ENCODE results near the gene COPB2. TPM values are rescaled to one million over a fixed set of nuclear protein-coding genes. Genes with fewer than 3 reads are reported as not detected.

COPB2 gene
- total RNA-seq, 1 experiment from 2014 or later: 119 TPM

- Histone ChIP-seq H3K27me3 (ENCODE audit: insufficient read depth, low read length) (no peaks in the 10 kb centered on the region), H3K27ac (ENCODE audit: low read depth, low read length) (peak overlapping the region; percentile 94), H3K9ac (ENCODE audit: low read length) (peak overlapping the region; percentile 62), H3K4me2 (ENCODE audit: low read length) (peak overlapping the region; percentile 72), H3K9me2 (ENCODE audit: insufficient read depth) (no peaks in the 10 kb centered on the region), H3K36me3 (ENCODE audit: control insufficient read depth in 1 of 2, insufficient read depth in 2 of 2, low read length in 2 of 2) (no peaks in the 10 kb centered on the region), H3K79me2 (ENCODE audit: insufficient read depth, low read length) (no peaks in the 10 kb centered on the region), H3K4me1 (ENCODE audit: control insufficient read depth in 1 of 2, insufficient read depth in 2 of 2, low read length in 2 of 2) (peaks cover 53 to 68% of the 10 kb centered on the region in 2 experiments), H3K9me3 (ENCODE audit: control insufficient read depth in 1 of 2, insufficient read depth in 1 of 2, low read depth in 1 of 2, low read length in 2 of 2) (no peaks in the 10 kb centered on the region), H4K20me1 (ENCODE audit: insufficient read depth) (no peaks in the 10 kb centered on the region), H3K4me3 (replicated peaks in 1 of 2; ENCODE audit: low read depth in 1 of 2, low read length in 2 of 2) (no peak overlapping the region), H2AFZ (ENCODE audit: low read depth, low read length, poor library complexity, severe bottlenecking) (no peak overlapping the region)
- ChIA-PET CTCF (interaction anchor here (1.5 to 5.5 kb wide), 4 partner anchors 8 to 140 kb away, joined by 4 to 36 read pairs (median 28); no protein-coding TSS in a partner anchor), POLR2A (interaction anchor here (4.1 to 15.9 kb wide), 2 partner anchors 11 to 20 kb away, joined by 34 to 198 read pairs; no protein-coding TSS in a partner anchor), RAD21 (ENCODE audit: low non-redundant PET in 1 of 2, low total read pairs in 2 of 2, uncharacterized antibody in 2 of 2, unreplicated experiment in 2 of 2) (no interaction called here)
- no peak for TF ChIP-seq EZH2phosphoT487 (IDR thresholded peaks at IDR 0.05; ENCODE audit: borderline replicate concordance)
- TF ChIP-seq JUND (IDR thresholded peaks at IDR 0.05): no peak
- TF ChIP-seq REST (IDR thresholded peaks at IDR 0.05; ENCODE audit: low read depth): no peak
- TF ChIP-seq CEBPB (IDR thresholded peaks at IDR 0.05; ENCODE audit: low read depth): no peak
- TF ChIP-seq ZFX (IDR thresholded peaks at IDR 0.05): peak; percentile 30; the same call in 1 of the 2 replicates
- no peak for TF ChIP-seq SIN3A (IDR thresholded peaks at IDR 0.05; ENCODE audit: low read depth)
- TF ChIP-seq YY1 (IDR thresholded peaks at IDR 0.05; ENCODE audit: extremely low read depth, insufficient replicate concordance, low read depth, low read length): no peak
- no peak for TF ChIP-seq RAD21 (IDR thresholded peaks at IDR 0.05; ENCODE audit: low read depth)
- TF ChIP-seq ATF3 (IDR thresholded peaks at IDR 0.05): no peak
- no peak for TF ChIP-seq FOSL1 (IDR thresholded peaks at IDR 0.05; ENCODE audit: low read depth)
- TF ChIP-seq EZH2 (IDR thresholded peaks at IDR 0.05): no peak
- no peak for TF ChIP-seq POLR2A (IDR thresholded peaks at IDR 0.05; ENCODE audit: borderline replicate concordance, extremely low read depth, insufficient read depth, insufficient read length)
- no peak for TF ChIP-seq CTCF (IDR thresholded peaks at IDR 0.05 in 2 of 3, conservative IDR thresholded peaks at IDR 0.05 in 1 of 3; ENCODE audit: borderline replicate concordance in 1 of 3, insufficient read depth in 1 of 3, low read depth in 2 of 3, low read length in 2 of 3)
- peak; percentile 93 for TF ChIP-seq TCF7L2 (IDR thresholded peaks at IDR 0.05; ENCODE audit: borderline replicate concordance, extremely low read depth, insufficient read depth, insufficient read length)
- TF ChIP-seq POLR2AphosphoS5 (IDR thresholded peaks at IDR 0.05; ENCODE audit: low read depth, low read length): no peak
- intact Hi-C loops (cut with micrococcal nuclease): loop anchor here (10.0 kb wide), 1 partner anchor 846 kb away; no protein-coding TSS in a partner anchor
- no peak for DNase-seq (ENCODE audit: low read depth, low spot score)
- no TSS peak for BruUV-seq (replicated peaks)
- ATAC-seq: no peak
Observed at GRCh38 chr3:139320551-139321309, 68.7 kb downstream of the COPB2 start.
